Renal cortex interstitium (tissue), 11 donors: ENCODE data around the gene PTPRN2. TPM values are rescaled to one million over a fixed set of nuclear protein-coding genes. Genes with fewer than 3 reads are reported as not detected.
A peak's percentile ranks its signal among the peaks of the same experiment; 100 is the strongest.

Experiments used
- DNase-seq, 11 donors: peaks; one replicate each; pipeline ENCODE4 v3.0.0-alpha.2; 2013; ENCODE audit warnings: low read depth in 9 of 11, low spot score in 4 of 11; ENCODE audit errors: extremely low read depth in 1 of 11
- polyA plus RNA-seq, 3 donors: library from polyadenylated mRNA; unstranded; fragments of 120-200 nt; gene quantifications; one replicate each; pipeline ENCODE4 v1.2.1, GENCODE V29; 2013; ENCODE audit not compliant: insufficient read length in 3 of 3

The PTPRN2 gene
- polyA plus RNA-seq, 3 donors = 6.0 to 7.7 (median 7.2) TPM

GRCh38 chr7:158374586-158374985 is 213.0 kb downstream of the PTPRN2 start:
- no peak for DNase-seq

- DNase-seq = no peak
Observed at GRCh38 chr7:158374146-158374545, 213.5 kb downstream of the PTPRN2 start.

DNA sequence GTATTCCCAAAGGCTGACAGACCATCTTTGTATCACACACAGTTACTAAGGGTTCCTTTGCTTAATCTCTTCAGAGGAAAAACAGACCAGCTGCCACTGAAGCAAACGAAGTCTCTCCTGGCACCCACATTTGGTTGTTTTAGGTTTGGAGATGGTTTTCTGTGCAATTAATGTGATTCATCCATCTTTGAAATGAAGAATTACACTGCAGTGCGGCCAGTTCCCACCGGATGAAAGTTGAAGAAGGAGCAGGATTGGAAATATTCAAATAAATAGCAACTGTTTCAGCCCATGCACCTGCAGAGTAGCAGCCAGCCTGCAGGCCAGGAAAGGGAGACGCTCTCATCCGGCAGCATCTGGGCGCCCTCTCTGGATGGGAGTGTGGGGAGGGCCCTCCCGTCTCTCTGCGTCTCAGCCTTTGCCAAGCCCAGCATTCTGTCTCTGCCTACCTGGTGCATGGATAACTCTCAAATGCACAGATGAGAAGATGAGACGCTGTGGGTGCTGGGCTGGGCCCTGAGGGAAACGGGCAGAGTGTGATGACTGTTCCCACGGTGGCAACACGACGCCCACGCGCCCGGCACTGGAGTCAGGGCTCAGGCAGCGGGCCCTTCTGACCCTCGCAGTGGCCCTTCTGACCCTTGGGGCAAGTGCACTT is 214.0 kb downstream of the PTPRN2 start:
- DNase-seq = no peak

- no peak for DNase-seq
Observed at GRCh38 chr7:158372400-158373342, 215.0 kb downstream of the PTPRN2 start.

DNA sequence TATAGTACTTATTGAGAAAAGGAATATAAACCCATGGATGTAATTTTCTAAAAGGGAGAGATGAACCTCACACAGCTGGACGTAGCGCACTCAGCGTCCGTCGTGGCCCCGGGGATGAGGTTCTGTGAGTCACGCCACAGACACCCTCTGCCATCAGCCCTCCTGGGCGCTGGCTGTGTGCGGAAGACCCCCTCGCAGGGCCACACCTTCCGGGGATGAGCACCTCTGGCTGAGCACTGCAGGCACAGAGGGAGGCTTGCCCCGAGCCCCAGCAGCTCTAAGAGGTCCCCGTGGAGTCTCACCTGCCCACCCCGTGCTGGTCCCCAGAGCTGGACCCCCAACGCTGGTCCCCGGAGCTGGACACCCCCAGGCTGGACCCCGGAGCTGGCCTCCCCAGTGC is 215.8 kb downstream of the PTPRN2 start:
- no peak for DNase-seq

- no peak for DNase-seq
Observed at GRCh38 chr7:158369866-158370265, 217.8 kb downstream of the PTPRN2 start.

DNA sequence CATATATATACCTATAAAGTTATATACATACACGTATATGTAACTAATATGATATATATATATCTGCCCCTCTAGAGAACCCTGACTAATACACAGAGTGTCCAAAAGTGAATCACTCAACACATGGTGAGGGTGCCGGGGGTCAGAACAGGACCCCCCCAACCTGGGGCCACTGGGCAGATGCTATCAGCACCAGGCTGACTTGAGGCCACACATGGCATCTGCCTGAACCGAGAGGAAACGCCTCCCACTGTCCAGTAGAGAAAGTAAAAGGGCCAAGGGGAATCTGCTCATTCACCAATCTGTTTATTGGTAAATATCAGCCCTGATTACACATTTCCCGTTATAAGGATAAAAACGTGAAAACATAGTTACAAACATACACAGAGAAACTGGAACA is 218.3 kb downstream of the PTPRN2 start:
- DNase-seq = no peak

- no peak for DNase-seq
Observed at GRCh38 chr7:158368449-158368848, 219.2 kb downstream of the PTPRN2 start.

DNA sequence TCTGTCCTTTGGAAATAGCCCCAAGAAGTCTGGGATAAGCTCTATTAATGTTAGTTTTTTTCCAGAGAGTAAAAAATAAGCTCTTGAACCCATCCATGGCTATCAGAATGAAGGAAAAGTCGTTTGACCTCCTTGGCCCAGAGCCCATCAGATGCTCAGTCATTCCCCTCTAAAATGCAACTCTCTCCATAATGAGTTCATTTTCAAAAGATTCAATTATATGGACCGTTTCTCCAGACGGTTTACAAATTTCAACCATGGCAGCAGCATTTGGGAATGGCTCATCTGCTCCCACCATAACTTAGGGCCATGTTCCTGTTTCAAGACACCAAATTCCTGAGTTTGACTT is 220.0 kb downstream of the PTPRN2 start:
- DNase-seq = no peak

GRCh38 chr7:158366916-158367633 is 220.5 kb downstream of the PTPRN2 start:
- no peak for DNase-seq

DNA sequence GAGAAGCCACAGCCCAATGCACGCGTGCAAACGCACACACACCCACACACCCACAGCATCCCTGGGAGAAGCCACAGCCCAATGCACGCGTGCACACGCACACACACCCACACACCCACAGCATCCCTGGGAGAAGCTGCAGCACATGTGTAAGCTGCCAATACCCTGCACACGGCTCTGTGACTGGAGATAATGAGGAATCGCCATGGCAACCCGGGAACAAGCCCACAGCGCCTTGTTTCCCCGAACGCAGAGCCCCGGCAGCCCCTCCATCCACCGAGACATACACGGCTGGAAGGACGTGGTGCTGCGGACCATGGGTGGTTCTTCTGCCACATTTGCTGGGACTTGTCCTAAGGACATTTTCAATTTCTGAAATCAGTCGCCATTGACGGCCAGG is 221.3 kb downstream of the PTPRN2 start:
- no peak for DNase-seq

- DNase-seq = no peak
Observed at GRCh38 chr7:158365267-158365666, 222.4 kb downstream of the PTPRN2 start.

DNA sequence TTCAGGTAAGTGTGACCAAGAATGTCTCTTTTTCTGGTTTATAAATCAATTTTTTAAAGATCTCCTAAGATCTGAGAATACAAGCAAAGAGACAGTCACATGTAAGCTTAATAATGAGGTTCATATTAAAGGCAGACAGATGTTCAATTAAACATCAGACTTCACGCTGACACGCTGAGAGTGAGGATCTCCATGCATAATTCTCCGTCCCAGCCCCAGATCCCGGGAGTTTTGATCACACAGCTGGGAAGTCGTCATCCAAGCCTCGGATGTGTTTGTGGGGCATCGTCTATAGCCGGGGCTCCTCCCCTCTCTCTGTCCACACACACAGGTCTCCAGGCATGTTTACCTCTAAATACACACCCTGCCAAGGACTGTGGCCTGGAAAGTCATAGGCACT is 223.2 kb downstream of the PTPRN2 start:
- DNase-seq = no peak

DNA sequence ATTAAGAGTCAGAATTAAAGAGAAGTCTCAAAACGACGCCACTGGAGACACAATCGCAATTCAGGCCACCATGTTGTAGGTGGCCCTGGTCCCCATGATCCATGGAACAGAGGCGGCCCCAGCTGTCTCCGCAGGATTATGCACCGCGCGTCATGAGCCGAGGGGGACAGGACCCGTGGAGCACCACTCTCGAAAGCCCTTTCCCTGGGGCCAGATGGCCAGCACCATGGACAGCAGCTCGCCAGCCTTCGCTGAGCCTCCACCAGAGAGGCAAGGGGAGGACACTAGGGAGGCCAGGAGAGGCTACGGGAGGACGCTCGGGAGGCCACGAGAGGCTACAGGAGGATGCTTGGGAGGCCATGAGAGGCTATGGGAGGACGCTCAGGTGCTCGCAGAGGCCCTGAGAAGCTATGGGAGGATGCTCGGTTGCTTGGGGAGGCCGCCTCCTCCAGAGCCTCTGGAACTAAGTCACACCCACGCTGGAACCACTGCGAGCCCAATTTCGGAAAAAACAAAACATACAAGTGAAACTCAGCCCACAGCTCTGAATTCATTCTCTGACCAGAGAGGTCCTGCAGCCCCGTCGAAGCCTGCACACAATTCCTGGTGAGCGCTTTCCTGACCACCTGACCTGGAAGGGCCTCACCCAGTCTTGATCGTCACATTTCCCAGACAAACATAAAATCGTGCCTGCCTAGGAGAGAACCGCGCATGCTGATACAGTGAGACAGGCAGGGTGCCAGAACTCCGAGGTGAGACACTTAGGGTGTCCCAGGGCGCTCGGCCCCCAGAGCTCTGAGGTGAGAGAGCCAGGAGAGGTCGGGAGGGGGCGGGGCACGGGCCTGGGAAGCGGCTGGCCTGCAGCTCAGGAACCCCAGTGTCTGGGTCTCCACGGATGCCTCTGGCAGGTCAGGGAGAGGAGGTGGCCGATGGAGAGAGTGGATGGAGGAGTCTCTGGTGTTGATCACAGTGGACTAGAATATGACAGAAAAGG is 224.4 kb downstream of the PTPRN2 start:
- peak in 2 of 11 donors; percentile 16 to 26 for DNase-seq

DNA sequence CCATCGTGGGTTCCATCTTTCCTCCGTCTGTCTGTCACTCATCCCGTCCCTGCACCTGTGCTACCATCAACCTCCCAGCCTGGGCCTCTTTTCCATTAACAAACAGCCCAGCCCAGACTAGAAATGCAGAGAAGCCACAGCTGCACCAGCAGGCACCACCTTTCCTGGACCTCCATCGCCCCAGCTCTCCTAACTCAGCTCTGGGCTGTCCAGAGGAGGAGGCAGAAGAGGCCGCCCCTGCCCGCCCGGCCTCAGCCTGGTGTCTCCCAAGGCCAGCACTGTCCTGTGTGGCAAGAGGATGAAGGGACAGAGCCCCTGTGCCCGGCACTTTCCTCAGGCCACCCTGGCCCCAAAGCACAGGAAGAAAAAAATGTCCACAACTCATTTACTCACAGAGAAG is 225.6 kb downstream of the PTPRN2 start:
- no peak for DNase-seq

- DNase-seq = no peak
Observed at GRCh38 chr7:158361326-158361946, 226.2 kb downstream of the PTPRN2 start.

GRCh38 chr7:158358926-158359645 is 228.5 kb downstream of the PTPRN2 start:
- DNase-seq = no peak
